Gastroesophageal sphincter (tissue), 4 donors: ENCODE data around the gene AACS. TPM values are rescaled to one million over a fixed set of nuclear protein-coding genes. Genes with fewer than 3 reads are reported as not detected.
"Not testable (repeated sequence)": the region's sequence is repeated elsewhere in the genome, so short reads cannot be mapped to it uniquely, and the experiment has no call there.

Source experiments
- ATAC-seq: fragments of 150-250 bp; one replicate; pipeline ENCODE4 v1.9.1; 2016; ENCODE audit warnings: mild to moderate bottlenecking, moderate library complexity
- H3K27ac ChIP-seq, 4 donors: fragments of 200-600 bp; sonication (generic) in 3 of 4; 1 replicate in 3 of 4; 2 replicates in 1 of 4; pipeline ENCODE4 v1.5.1; 2016 to 2019
- H3K27me3 ChIP-seq: fragments of 200-600 bp; sonication (generic); one replicate; pipeline ENCODE4 v1.5.1; 2019
- H3K36me3 ChIP-seq, 2 donors: fragments of 200-600 bp; sonication (generic); one replicate each; pipeline ENCODE4 v1.5.1; 2019; ENCODE audit warnings: control low read depth in 1 of 2
- H3K4me1 ChIP-seq, 3 donors: fragments of 200-600 bp; sonication (generic); 1 replicate in 2 of 3; 2 replicates in 1 of 3; pipeline ENCODE4 v1.5.1; 2016 to 2019; ENCODE audit warnings: control low read depth in 2 of 3
- H3K4me3 ChIP-seq, 2 donors: fragments of 200-600 bp; sonication (generic); one replicate each; pipeline ENCODE4 v1.5.1; 2019; ENCODE audit warnings: mild to moderate bottlenecking in 1 of 2, moderate library complexity in 1 of 2
- H3K9me3 ChIP-seq, 3 donors: fragments of 200-600 bp; sonication (generic); one replicate each; pipeline ENCODE4 v1.5.1; 2017 to 2019; ENCODE audit warnings: control low read depth in 2 of 3
- CTCF ChIP-seq, 4 experiments: fragments of 200-600 bp in 2 of 4; fragments of 450-650 bp in 2 of 4; sonication (generic) in 1 of 4; IDR thresholded peaks; one replicate each; pipeline ENCODE4 v1.5.1; 2017 to 2019; ENCODE audit warnings: antibody characterized with exemption in 4 of 4, mild to moderate bottlenecking in 2 of 4, moderate library complexity in 2 of 4
- EP300 ChIP-seq: sonication (generic); formaldehyde crosslinking; IDR thresholded peaks from one replicate; pipeline ENCODE4 v1.6.1; 2017; ENCODE audit warnings: antibody characterized with exemption, mild to moderate bottlenecking
- POLR2A ChIP-seq, 2 donors: fragments of 450-650 bp; IDR thresholded peaks; one replicate each; pipeline ENCODE4 v1.6.1; 2017; ENCODE audit warnings: antibody characterized with exemption in 2 of 2, mild to moderate bottlenecking in 2 of 2, moderate library complexity in 1 of 2
- POLR2AphosphoS5 ChIP-seq: sonication (generic); formaldehyde crosslinking; IDR thresholded peaks from one replicate; pipeline ENCODE4 v1.6.1; 2017; ENCODE audit warnings: antibody characterized with exemption
- WGBS, 2 donors: methylation state at CpG; one replicate each; pipeline ENCODE4 v1.1.5; 2018; ENCODE audit warnings: low coverage in 1 of 2; 5-methylcytosine and 5-hydroxymethylcytosine counted together
- total RNA-seq, 4 donors: library from RNA; depleted of rRNA; stranded (reverse); fragments of >200 nt; gene quantifications; one replicate each; pipeline ENCODE4 v1.1.0, GENCODE V29; 2016

AACS gene
- total RNA-seq, 4 donors from 2014 or later: 10.3 to 14.6 (median 11.8) TPM

GRCh38 chr12:125055591-125055990 is 9.6 kb upstream of the AACS start:
- H3K36me3 ChIP-seq: no peaks in the 10 kb centered on the region
- H3K27me3 ChIP-seq: peaks cover 20% of the 10 kb centered on the region
- H3K4me3 ChIP-seq: no peak overlapping the region
- ATAC-seq: no peak
- WGBS, 2 donors: 84 to 86% methylated on average over 8 to 9 of the region's 9 CpGs
- no peak overlapping the region for H3K27ac ChIP-seq
- no peaks in the 10 kb centered on the region for H3K9me3 ChIP-seq
- TF ChIP-seq POLR2AphosphoS5 (no peak), POLR2A (IDR thresholded peaks at IDR 0.05) (no peak), CTCF (IDR thresholded peaks at IDR 0.05) (no peak), EP300 (no peak)
- H3K4me1 ChIP-seq: no peaks in the 10 kb centered on the region

- ATAC-seq: no peak
Observed at GRCh38 chr12:125056306-125056705, 8.9 kb upstream of the AACS start.

GRCh38 chr12:125057708-125058107 is 7.5 kb upstream of the AACS start:
- Histone ChIP-seq H3K4me3 (no peak overlapping the region), H3K27ac (no peak overlapping the region), H3K36me3 (no peaks in the 10 kb centered on the region), H3K27me3 (peaks cover 20% of the 10 kb centered on the region), H3K9me3 (no peaks in the 10 kb centered on the region), H3K4me1 (no peaks in the 10 kb centered on the region)
- no peak for ATAC-seq
- TF ChIP-seq POLR2AphosphoS5 (no peak), POLR2A (IDR thresholded peaks at IDR 0.05) (no peak), EP300 (no peak), CTCF (IDR thresholded peaks at IDR 0.05) (no peak)
- no CpG with 5 or more reads among the region's 5 CpGs for WGBS, 2 donors

More at GRCh38 chr12:125056306-125056705, 8.9 kb upstream of the AACS start:
- WGBS, 2 donors: 76 to 90% methylated on average over 7 to 10 of the region's 14 CpGs
- Histone ChIP-seq H3K9me3 (no peaks in the 10 kb centered on the region), H3K4me1 (no peaks in the 10 kb centered on the region), H3K36me3 (no peaks in the 10 kb centered on the region), H3K27me3 (peaks cover 20% of the 10 kb centered on the region), H3K27ac (no peak overlapping the region), H3K4me3 (no peak overlapping the region)
- no peak for TF ChIP-seq EP300
- TF ChIP-seq CTCF (IDR thresholded peaks at IDR 0.05): no peak
- no peak for TF ChIP-seq POLR2A (IDR thresholded peaks at IDR 0.05)
- no peak for TF ChIP-seq POLR2AphosphoS5

- Histone ChIP-seq H3K27ac (no peak overlapping the region), H3K36me3 (no peaks in the 10 kb centered on the region), H3K27me3 (peaks cover 20% of the 10 kb centered on the region), H3K4me1 (peaks cover 0 to 18% (median 5%) of the 10 kb centered on the region in 3 donors), H3K9me3 (no peaks in the 10 kb centered on the region), H3K4me3 (no peak overlapping the region)
- TF ChIP-seq CTCF (IDR thresholded peaks at IDR 0.05) (no peak), EP300 (no peak), POLR2A (IDR thresholded peaks at IDR 0.05) (no peak), POLR2AphosphoS5 (no peak)
- WGBS, 2 donors: 94 to 96% methylated on average over 3 of the region's 3 CpGs
- ATAC-seq: no peak
Observed at GRCh38 chr12:125061229-125061628, 4.0 kb upstream of the AACS start.

- not testable (repeated sequence) for H3K36me3 ChIP-seq, ATAC-seq, H3K4me3 ChIP-seq, H3K9me3 ChIP-seq, H3K27me3 ChIP-seq, H3K27ac ChIP-seq
- 68 to 95% methylated on average over 3 to 4 of the region's 4 CpGs for WGBS, 2 donors
- peaks cover 0 to 30% (median 5%) of the 10 kb centered on the region in 3 donors for H3K4me1 ChIP-seq
Observed at GRCh38 chr12:125063522-125063921, 1.7 kb upstream of the AACS start.
